H9 (cell line): ENCODE results near the gene SHISA9. TPM values are rescaled to one million over a fixed set of nuclear protein-coding genes. Genes with fewer than 3 reads are reported as not detected.

Experiments
- DNase-seq: peaks from one replicate; pipeline ENCODE4 v3.0.0-alpha.2; 2017
- H2AFZ ChIP-seq: one replicate; pipeline ENCODE4 v1.6.1; 2013; ENCODE audit warnings: mild to moderate bottlenecking, low read length, control low read depth, moderate library complexity
- H2AK5ac ChIP-seq: 2 replicates; pipeline ENCODE4 v1.6.1; 2013; ENCODE audit warnings: low read length, control low read depth, mixed read lengths; ENCODE audit not compliant: insufficient read length
- H2BK120ac ChIP-seq: one replicate; pipeline ENCODE4 v1.6.1; 2013; ENCODE audit warnings: low read depth, mild to moderate bottlenecking, low read length, control low read depth, inconsistent platforms; ENCODE audit not compliant: poor library complexity, severe bottlenecking
- H2BK12ac ChIP-seq: 2 replicates; pipeline ENCODE4 v1.6.1; 2013; ENCODE audit warnings: low read length, control low read depth, mixed read lengths, low read depth; ENCODE audit not compliant: insufficient read length
- H2BK15ac ChIP-seq: 2 replicates; pipeline ENCODE4 v1.6.1; 2013; ENCODE audit warnings: low read depth, low read length, control low read depth
- H2BK20ac ChIP-seq: one replicate; pipeline ENCODE4 v1.6.1; 2013; ENCODE audit warnings: low read depth, mild to moderate bottlenecking, low read length, control low read depth, inconsistent platforms; ENCODE audit not compliant: poor library complexity, severe bottlenecking
- H2BK5ac ChIP-seq: 2 replicates; pipeline ENCODE4 v1.6.1; 2013; ENCODE audit warnings: low read length, control low read depth, mixed read lengths; ENCODE audit not compliant: insufficient read length
- H3K14ac ChIP-seq: 2 replicates; pipeline ENCODE4 v1.6.1; 2013; ENCODE audit warnings: low read length, control low read depth; ENCODE audit not compliant: insufficient read depth
- H3K18ac ChIP-seq: 2 replicates; pipeline ENCODE4 v1.6.1; 2013; ENCODE audit warnings: low read depth, mild to moderate bottlenecking, mixed read lengths, low read length, control low read depth; ENCODE audit not compliant: insufficient read length
- H3K23ac ChIP-seq: 2 replicates; pipeline ENCODE4 v1.6.1; 2013; ENCODE audit warnings: low read length, control low read depth, mixed read lengths, low read depth; ENCODE audit not compliant: insufficient read length
- H3K23me2 ChIP-seq: 2 replicates; pipeline ENCODE4 v1.6.1; 2013; ENCODE audit warnings: low read depth, mild to moderate bottlenecking, mixed read lengths, low read length, control low read depth; ENCODE audit not compliant: insufficient read length, poor library complexity, severe bottlenecking
- H3K27ac ChIP-seq: 2 replicates; pipeline ENCODE4 v1.5.1; 2013; ENCODE audit warnings: low read length, control low read depth, mixed read lengths, low read depth; ENCODE audit not compliant: insufficient read length
- H3K27me3 ChIP-seq: 2 replicates; pipeline ENCODE4 v1.6.1; 2013; ENCODE audit warnings: low read length, control low read depth, inconsistent platforms; ENCODE audit not compliant: insufficient read depth
- H3K4ac ChIP-seq: 2 replicates; pipeline ENCODE4 v1.6.1; 2013; ENCODE audit warnings: low read depth, mild to moderate bottlenecking, control low read depth, inconsistent platforms, low read length, moderate library complexity
- H3K4me1 ChIP-seq: 2 replicates; pipeline ENCODE4 v1.6.1; 2013; ENCODE audit warnings: low read length, control low read depth, inconsistent platforms; ENCODE audit not compliant: insufficient read depth
- H3K4me2 ChIP-seq: 2 replicates; pipeline ENCODE4 v1.6.1; 2013; ENCODE audit warnings: low read length, control low read depth, mixed read lengths; ENCODE audit not compliant: insufficient read length, insufficient read depth
- H3K56ac ChIP-seq: 2 replicates; pipeline ENCODE4 v1.6.1; 2013; ENCODE audit warnings: low read depth, mild to moderate bottlenecking, mixed read lengths, low read length, control low read depth; ENCODE audit not compliant: insufficient read length
- H3K79me1 ChIP-seq: 2 replicates; pipeline ENCODE4 v1.6.1; 2013; ENCODE audit warnings: low read depth, mild to moderate bottlenecking, moderate library complexity, low read length, control low read depth, inconsistent platforms; ENCODE audit not compliant: insufficient read depth, poor library complexity, severe bottlenecking
- H3K79me2 ChIP-seq: 2 replicates; pipeline ENCODE4 v1.6.1; 2013; ENCODE audit warnings: low read length, control low read depth, inconsistent platforms; ENCODE audit not compliant: insufficient read depth
- H3K9ac ChIP-seq: 2 replicates; pipeline ENCODE4 v1.6.1; 2013; ENCODE audit warnings: low read length, control low read depth, mixed read lengths; ENCODE audit not compliant: insufficient read length; ENCODE audit errors: extremely low read depth
- H3K9me3 ChIP-seq: one replicate; pipeline ENCODE4 v1.6.1; 2013; ENCODE audit warnings: low read depth, low read length, inconsistent platforms; ENCODE audit not compliant: control insufficient read depth
- H3T11ph ChIP-seq: one replicate; pipeline ENCODE4 v1.6.1; 2013; ENCODE audit warnings: mild to moderate bottlenecking, low read length, control low read depth, inconsistent platforms
- H4K20me1 ChIP-seq: one replicate; pipeline ENCODE4 v1.6.1; 2013; ENCODE audit not compliant: control insufficient read depth, insufficient read length, insufficient read depth
- H4K5ac ChIP-seq: 2 replicates; pipeline ENCODE4 v1.6.1; 2013; ENCODE audit warnings: low read depth, mild to moderate bottlenecking, mixed read lengths, low read length, control low read depth; ENCODE audit not compliant: insufficient read length
- H4K8ac ChIP-seq: replicated peaks from 2 replicates; pipeline ENCODE4 v1.6.1; 2013; ENCODE audit warnings: low read length, control low read depth, mixed read lengths, low read depth; ENCODE audit not compliant: insufficient read length
- H4K91ac ChIP-seq: 2 replicates; pipeline ENCODE4 v1.6.1; 2013; ENCODE audit warnings: low read depth, mild to moderate bottlenecking, moderate library complexity, mixed read lengths, low read length, control low read depth; ENCODE audit not compliant: insufficient read length
- H3K27ac Mint-ChIP-seq, 3 experiments: 2 replicates in 2 of 3; 3 replicates in 1 of 3; pipeline ENCODE4 v1.8.0; 2020 to 2021; ENCODE audit warnings: mixed read lengths in 3 of 3, mild to moderate bottlenecking in 1 of 3, moderate library complexity in 1 of 3
- H3K27me3 Mint-ChIP-seq: 2 replicates; pipeline ENCODE4 v1.8.0; 2021; ENCODE audit warnings: low read depth, mild to moderate bottlenecking, moderate library complexity, mixed read lengths
- H3K36me3 Mint-ChIP-seq, 3 experiments: 2 replicates in 2 of 3; 3 replicates in 1 of 3; pipeline ENCODE4 v1.8.0; 2020 to 2021; ENCODE audit warnings: low read depth in 3 of 3, mixed read lengths in 3 of 3; ENCODE audit not compliant: insufficient read depth in 1 of 3
- H3K4me1 Mint-ChIP-seq, 2 experiments: 2 replicates each; pipeline ENCODE4 v1.8.0; 2020; ENCODE audit warnings: mixed read lengths in 2 of 2
- H3K4me3 Mint-ChIP-seq, 2 experiments: 2 replicates in 1 of 2; 3 replicates in 1 of 2; pipeline ENCODE4 v1.8.0; 2020 to 2021; ENCODE audit warnings: mild to moderate bottlenecking in 2 of 2, mixed read lengths in 2 of 2, moderate library complexity in 1 of 2
- H3K9me3 Mint-ChIP-seq, 2 experiments: 2 replicates in 1 of 2; 3 replicates in 1 of 2; pipeline ENCODE4 v1.8.0; 2020; ENCODE audit warnings: mild to moderate bottlenecking in 2 of 2, mixed read lengths in 2 of 2, moderate library complexity in 1 of 2
- CTCF ChIP-seq: fragments of 200-600 bp; sonication (generic); conservative IDR thresholded peaks from 3 replicates; pipeline ENCODE4 v1.8.0; 2021; ENCODE audit warnings: antibody characterized with exemption, mild to moderate bottlenecking
- WGBS: extraction: QIAGEN DNeasy Blood & Tissue Kit; methylation state at CpG from one replicate; pipeline ENCODE4 v1.1.7; 2013; ENCODE audit warnings: missing lambda C conversion rate, low lambda C conversion rate, mixed read lengths; ENCODE audit not compliant: insufficient read length; ENCODE audit errors: extremely low coverage; 5-methylcytosine and 5-hydroxymethylcytosine counted together
- total RNA-seq: library from RNA; stranded (reverse); gene quantifications from 2 replicates; pipeline ENCODE4 v1.2.1, GENCODE V29; 2021

Gene SHISA9
- total RNA-seq, 1 experiment from 2014 or later: 7.0 TPM

- H3K27me3 Mint-ChIP-seq: no peaks in the 10 kb centered on the region; the same call in 1 of the 2 replicates
- Histone ChIP-seq H4K8ac (no peak overlapping the region), H2BK15ac (no peak overlapping the region), H3K23me2 (no peaks in the 10 kb centered on the region), H3K27ac (no peak overlapping the region), H2BK120ac (no peak overlapping the region), H3K56ac (no peak overlapping the region), H4K5ac (no peak overlapping the region), H2BK20ac (no peak overlapping the region), H4K91ac (no peak overlapping the region), H2BK12ac (no peak overlapping the region), H2AFZ (no peak overlapping the region), H3K4ac (no peak overlapping the region), H3K79me2 (no peaks in the 10 kb centered on the region), H3K18ac (no peak overlapping the region), H3K27me3 (no peaks in the 10 kb centered on the region), H3T11ph (no peak overlapping the region), H2BK5ac (no peak overlapping the region), H3K79me1 (no peaks in the 10 kb centered on the region), H3K4me1 (no peaks in the 10 kb centered on the region), H3K9ac (no peak overlapping the region), H3K4me2 (no peak overlapping the region), H3K14ac (no peak overlapping the region), H3K9me3 (peaks cover 8% of the 10 kb centered on the region), H2AK5ac (no peak overlapping the region), H3K23ac (no peak overlapping the region), H4K20me1 (no peaks in the 10 kb centered on the region)
- peaks cover 4 to 14% (median 7%) of the 10 kb centered on the region in 3 experiments for H3K36me3 Mint-ChIP-seq
- peaks cover 11 to 16% of the 10 kb centered on the region in 2 experiments for H3K9me3 Mint-ChIP-seq
- no peak for DNase-seq
- no peak overlapping the region for H3K27ac Mint-ChIP-seq
- no peak for TF ChIP-seq CTCF
- H3K4me1 Mint-ChIP-seq: no peaks in the 10 kb centered on the region
- no peak overlapping the region for H3K4me3 Mint-ChIP-seq
- WGBS: no CpG with 5 or more reads among the region's 1 CpG
Measured at GRCh38 chr16:13254998-13255614, 353.7 kb downstream of the SHISA9 start.
